DOHH2 (cell line): ENCODE measurements around the gene AGFG1.

Source experiments
- EZH2phosphoT487 ChIP-seq: fragments of 200-600 bp; sonication (generic); IDR thresholded peaks from 2 replicates; pipeline ENCODE4 v1.6.1; 2017; ENCODE audit warnings: borderline replicate concordance, mild to moderate bottlenecking, antibody characterized with exemption, low read length, moderate library complexity, mixed read lengths
- TF ChIP-seq, protein P1 (sequence below): fragments of 200-600 bp; sonication (generic); IDR thresholded peaks from one replicate; pipeline ENCODE4 v1.5.1; 2014; ENCODE audit warnings: antibody characterized with exemption, mild to moderate bottlenecking, low read depth, low read length; ENCODE audit not compliant: poor library complexity, severe bottlenecking

GRCh38 chr2:227592694-227593387, 120.9 kb downstream of the AGFG1 start:
- TF ChIP-seq, protein P1, sequence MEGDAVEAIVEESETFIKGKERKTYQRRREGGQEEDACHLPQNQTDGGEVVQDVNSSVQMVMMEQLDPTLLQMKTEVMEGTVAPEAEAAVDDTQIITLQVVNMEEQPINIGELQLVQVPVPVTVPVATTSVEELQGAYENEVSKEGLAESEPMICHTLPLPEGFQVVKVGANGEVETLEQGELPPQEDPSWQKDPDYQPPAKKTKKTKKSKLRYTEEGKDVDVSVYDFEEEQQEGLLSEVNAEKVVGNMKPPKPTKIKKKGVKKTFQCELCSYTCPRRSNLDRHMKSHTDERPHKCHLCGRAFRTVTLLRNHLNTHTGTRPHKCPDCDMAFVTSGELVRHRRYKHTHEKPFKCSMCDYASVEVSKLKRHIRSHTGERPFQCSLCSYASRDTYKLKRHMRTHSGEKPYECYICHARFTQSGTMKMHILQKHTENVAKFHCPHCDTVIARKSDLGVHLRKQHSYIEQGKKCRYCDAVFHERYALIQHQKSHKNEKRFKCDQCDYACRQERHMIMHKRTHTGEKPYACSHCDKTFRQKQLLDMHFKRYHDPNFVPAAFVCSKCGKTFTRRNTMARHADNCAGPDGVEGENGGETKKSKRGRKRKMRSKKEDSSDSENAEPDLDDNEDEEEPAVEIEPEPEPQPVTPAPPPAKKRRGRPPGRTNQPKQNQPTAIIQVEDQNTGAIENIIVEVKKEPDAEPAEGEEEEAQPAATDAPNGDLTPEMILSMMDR: no peak
- TF ChIP-seq EZH2phosphoT487: no peak
